Right lobe of liver (tissue), 6 donors: ENCODE data around the gene MROH2A. TPM values are rescaled to one million over a fixed set of nuclear protein-coding genes. Genes with fewer than 3 reads are reported as not detected.

ENCODE experiments used
- ATAC-seq, 4 donors: fragments of 200-7000 bp; cut with Tn5 transposase; one replicate each; pipeline ENCODE4 v1.9.1; 2020; ENCODE audit warnings: mild to moderate bottlenecking in 4 of 4, moderate library complexity in 4 of 4
- DNase-seq, 3 donors: peaks; one replicate each; pipeline ENCODE4 v3.0.0-alpha.2; 2020
- H3K27ac ChIP-seq, 3 donors: fragments of 200-600 bp; one replicate each; pipeline ENCODE4 v1.8.0; 2022
- H3K27me3 ChIP-seq, 2 donors: fragments of 200-600 bp; one replicate each; pipeline ENCODE4 v1.8.0; 2022
- H3K36me3 ChIP-seq, 4 donors: fragments of 200-600 bp; sonication (generic) in 1 of 4; one replicate each; pipeline versions ENCODE4 v1.5.1 to v1.8.0; 2017 to 2022; ENCODE audit warnings: control low read depth in 1 of 4
- H3K4me1 ChIP-seq, 4 donors: fragments of 200-600 bp; sonication (generic) in 1 of 4; one replicate each; pipeline versions ENCODE4 v1.5.1 to v1.8.0; 2017 to 2022; ENCODE audit warnings: control low read depth in 1 of 4
- H3K4me3 ChIP-seq, 3 donors: fragments of 200-600 bp; one replicate each; pipeline ENCODE4 v1.8.0; 2022
- H3K9me3 ChIP-seq, 4 donors: fragments of 200-600 bp; sonication (generic) in 1 of 4; one replicate each; pipeline versions ENCODE4 v1.5.1 to v1.8.0; 2017 to 2022; ENCODE audit warnings: control low read depth in 1 of 4
- CTCF ChIP-seq, 4 donors: fragments of 200-600 bp in 3 of 4; fragments of 450-650 bp in 1 of 4; IDR thresholded peaks; one replicate each; pipeline versions ENCODE4 v1.5.1 to v1.8.0; 2016 to 2022; ENCODE audit warnings: antibody characterized with exemption in 4 of 4, mild to moderate bottlenecking in 2 of 4
- POLR2A ChIP-seq: fragments of 450-650 bp; IDR thresholded peaks from one replicate; pipeline ENCODE4 v1.6.1; 2017; ENCODE audit warnings: antibody characterized with exemption, mild to moderate bottlenecking
- WGBS: methylation state at CpG from one replicate; pipeline ENCODE4 v1.1.6; 2018; ENCODE audit warnings: low coverage, low lambda C conversion rate; ENCODE audit not compliant: insufficient coverage; ENCODE audit errors: missing lambda C conversion rate; 5-methylcytosine and 5-hydroxymethylcytosine counted together
- intact Hi-C, 2 donors: fragments of 100-400 bp; cut with DNase I; formaldehyde crosslinking; loops; one replicate each; pipeline versions ENCODE4 v1.11.2 to v1.14.1; 2022
- total RNA-seq, 6 experiments: library from RNA; depleted of rRNA in 2 of 6; stranded (reverse); fragments of >200 nt in 2 of 6; fragmentation: NEBNext Ultra II Directional in 3 of 6; extraction: Animal tissue kit (Norgen Biotek cat#: 25700) in 3 of 6; gene quantifications; one replicate each; pipeline versions ENCODE4 v1.1.0 to v1.2.4, GENCODE V29; 2016 to 2023
- donor health status: DM: no; HTN: yes; CAD: no.
- donor health status: DM: no; HTN: no; CAD: no.
- donor health status: DM: no; HTN: no; CAD: no.
- donor health status: DM: no; HTN: yes; CAD: no.
- donor health status: DM: no; HTN: yes; CAD: no.

The MROH2A gene
- total RNA-seq, 6 experiments from 2014 or later = 0.49 to 7.6 (median 2.0) TPM

GRCh38 chr2:233810385-233810784 lies 32.3 kb downstream of the MROH2A start:
- 50% methylated on average over 1 of the region's 6 CpGs for WGBS
- Histone ChIP-seq H3K27ac (no peak overlapping the region), H3K27me3 (no peaks in the 10 kb centered on the region), H3K36me3 (no peaks in the 10 kb centered on the region), H3K9me3 (no peaks in the 10 kb centered on the region), H3K4me1 (no peaks in the 10 kb centered on the region), H3K4me3 (no peak overlapping the region)
- no peak for ATAC-seq
- TF ChIP-seq CTCF (IDR thresholded peaks at IDR 0.05) = no peak
- no peak for TF ChIP-seq POLR2A
- intact Hi-C loops = no loop called here
- DNase-seq = no peak

GRCh38 chr2:233811087-233811486 lies 33.0 kb downstream of the MROH2A start:
- TF ChIP-seq CTCF (IDR thresholded peaks at IDR 0.05) (no peak), POLR2A (no peak)
- intact Hi-C loops = no loop called here
- WGBS = 62% methylated on average over 3 of the region's 4 CpGs
- DNase-seq (peak in 2 of 3 donors; percentile 21 to 24), ATAC-seq (no peak)
- Histone ChIP-seq H3K36me3 (no peaks in the 10 kb centered on the region), H3K4me3 (no peak overlapping the region), H3K27ac (no peak overlapping the region), H3K4me1 (no peaks in the 10 kb centered on the region), H3K27me3 (no peaks in the 10 kb centered on the region), H3K9me3 (no peaks in the 10 kb centered on the region)

GRCh38 chr2:233811732-233812131 lies 33.6 kb downstream of the MROH2A start:
- Histone ChIP-seq H3K27me3 (no peaks in the 10 kb centered on the region), H3K36me3 (no peaks in the 10 kb centered on the region), H3K4me3 (no peak overlapping the region), H3K4me1 (no peaks in the 10 kb centered on the region), H3K27ac (no peak overlapping the region), H3K9me3 (no peaks in the 10 kb centered on the region)
- intact Hi-C loops = no loop called here
- ATAC-seq (no peak), DNase-seq (peak in 1 of 3 donors; percentile 22)
- 50% methylated on average over 1 of the region's 8 CpGs for WGBS
- no peak for TF ChIP-seq POLR2A
- TF ChIP-seq CTCF (IDR thresholded peaks at IDR 0.05) = no peak

DNA sequence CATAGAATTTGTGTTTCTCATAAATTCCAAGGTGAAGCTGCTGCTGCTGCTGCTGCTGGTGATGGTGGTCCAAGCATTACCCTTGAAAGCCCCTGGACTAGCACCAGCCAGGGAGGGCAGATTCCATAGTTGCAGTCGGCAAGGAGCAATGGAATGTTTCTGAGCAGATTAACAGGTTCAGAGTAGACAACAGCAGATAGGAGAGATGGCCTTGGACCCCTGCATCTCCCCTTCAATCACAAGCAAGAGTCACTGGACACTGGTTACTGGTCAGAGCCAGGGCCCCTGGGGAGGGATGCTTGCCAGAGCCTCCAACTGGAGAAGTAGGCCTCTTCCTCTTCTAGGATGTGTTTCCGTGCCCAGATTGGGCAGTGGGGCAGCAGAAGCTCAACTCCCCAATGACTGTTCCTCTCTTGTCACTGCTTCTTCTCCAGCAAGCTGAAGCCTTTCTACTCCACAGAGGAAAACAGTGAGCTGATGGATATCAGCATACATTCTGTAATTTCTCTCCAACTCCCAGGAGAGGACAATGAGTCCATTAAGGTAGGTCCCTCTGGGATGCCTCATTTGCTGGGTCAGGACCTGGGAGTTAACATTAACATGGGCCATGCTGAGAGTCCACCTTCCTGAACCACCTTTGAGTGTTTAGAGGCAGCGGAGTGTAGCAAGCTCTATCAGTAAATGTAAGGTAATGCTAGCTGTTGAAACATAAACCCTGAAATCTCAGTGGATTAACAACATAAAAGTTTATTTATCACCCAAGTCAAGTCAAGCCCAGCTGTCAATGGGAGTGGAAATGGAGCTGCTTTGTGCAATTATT lies 35.3 kb downstream of the MROH2A start:
- Histone ChIP-seq H3K27ac (no peak overlapping the region), H3K9me3 (no peaks in the 10 kb centered on the region), H3K36me3 (no peaks in the 10 kb centered on the region), H3K27me3 (no peaks in the 10 kb centered on the region), H3K4me1 (peaks cover 0 to 7% (median 0%) of the 10 kb centered on the region in 4 donors), H3K4me3 (no peak overlapping the region)
- DNase-seq (no peak), ATAC-seq (no peak)
- WGBS = 100% methylated on average over 1 of the region's 3 CpGs
- intact Hi-C loops = no loop called here
- TF ChIP-seq CTCF (IDR thresholded peaks at IDR 0.05) = no peak
- TF ChIP-seq POLR2A = no peak
